OCI-LY3 (cell line): ENCODE data around the gene OR3A1.
"Not testable (repeated sequence)": the region's sequence is repeated elsewhere in the genome, so short reads cannot be mapped to it uniquely, and the experiment has no call there.

ENCODE experiments used
- H2AFZ ChIP-seq: fragments of 200-600, 300-600 bp; shearing (Covaris generic); 2 replicates; pipeline ENCODE4 v1.6.0; 2014; ENCODE audit warnings: antibody characterized with exemption, low read depth, low read length
- H3K27ac ChIP-seq: fragments of 200-600, 300-600 bp; sonication (generic); 2 replicates; pipeline ENCODE4 v1.5.1; 2014; ENCODE audit warnings: mild to moderate bottlenecking, low read length, moderate library complexity, mixed read lengths
- H3K27me3 ChIP-seq: fragments of 200-600, 300-600 bp; sonication (generic); 2 replicates; pipeline ENCODE4 v1.6.1; 2014; ENCODE audit warnings: low read depth, low read length, mixed read lengths
- H3K36me3 ChIP-seq: fragments of 200-600, 300-600 bp; sonication (generic); replicated peaks from 2 replicates; pipeline ENCODE3; 2014; ENCODE audit warnings: low read depth, low read length, mixed read lengths
- H3K4me1 ChIP-seq: fragments of 300-600, 200-600 bp; sonication (generic); 2 replicates; pipeline ENCODE4 v1.6.1; 2014; ENCODE audit warnings: low read length, mixed read lengths
- H3K4me2 ChIP-seq: fragments of 200-600, 300-600 bp; sonication (generic); 2 replicates; pipeline ENCODE4 v1.6.1; 2014; ENCODE audit warnings: low read length, mixed read lengths
- H3K4me3 ChIP-seq: fragments of 300-600, 200-600 bp; sonication (generic); 2 replicates; pipeline ENCODE4 v1.5.1; 2014; ENCODE audit warnings: antibody characterized with exemption, mild to moderate bottlenecking, low read length, moderate library complexity
- H3K79me2 ChIP-seq: fragments of 300-600, 200-600 bp; shearing (Covaris generic); 2 replicates; pipeline ENCODE4 v1.6.1; 2014; ENCODE audit warnings: mild to moderate bottlenecking, low read length, mixed read lengths
- H3K9ac ChIP-seq: fragments of 300-600, 200-600 bp; shearing (Covaris generic); 2 replicates; pipeline ENCODE4 v1.6.0; 2014; ENCODE audit warnings: mild to moderate bottlenecking, low read length, moderate library complexity
- H3K9me3 ChIP-seq: fragments of 200-600, 300-600 bp; shearing (Covaris generic); 2 replicates; pipeline ENCODE4 v1.6.1; 2014; ENCODE audit warnings: low read length, mixed read lengths; ENCODE audit not compliant: insufficient read depth
- H4K20me1 ChIP-seq: fragments of 200-600, 300-600 bp; sonication (generic); 2 replicates; pipeline ENCODE4 v1.6.1; 2016; ENCODE audit warnings: low read length, mixed read lengths; ENCODE audit not compliant: insufficient read depth
- EZH2phosphoT487 ChIP-seq: fragments of 200-600 bp; shearing (Covaris generic); IDR thresholded peaks from 2 replicates; pipeline ENCODE4 v1.6.1; 2018; ENCODE audit warnings: antibody characterized with exemption, mixed run types, low read depth
- TF ChIP-seq, protein P1 (sequence below): fragments of 200-600, 300-600 bp; sonication (generic); IDR thresholded peaks from 2 replicates; pipeline ENCODE4 v1.5.1; 2014; ENCODE audit warnings: antibody characterized with exemption, low read length, low read depth

Gene OR3A1

DNA sequence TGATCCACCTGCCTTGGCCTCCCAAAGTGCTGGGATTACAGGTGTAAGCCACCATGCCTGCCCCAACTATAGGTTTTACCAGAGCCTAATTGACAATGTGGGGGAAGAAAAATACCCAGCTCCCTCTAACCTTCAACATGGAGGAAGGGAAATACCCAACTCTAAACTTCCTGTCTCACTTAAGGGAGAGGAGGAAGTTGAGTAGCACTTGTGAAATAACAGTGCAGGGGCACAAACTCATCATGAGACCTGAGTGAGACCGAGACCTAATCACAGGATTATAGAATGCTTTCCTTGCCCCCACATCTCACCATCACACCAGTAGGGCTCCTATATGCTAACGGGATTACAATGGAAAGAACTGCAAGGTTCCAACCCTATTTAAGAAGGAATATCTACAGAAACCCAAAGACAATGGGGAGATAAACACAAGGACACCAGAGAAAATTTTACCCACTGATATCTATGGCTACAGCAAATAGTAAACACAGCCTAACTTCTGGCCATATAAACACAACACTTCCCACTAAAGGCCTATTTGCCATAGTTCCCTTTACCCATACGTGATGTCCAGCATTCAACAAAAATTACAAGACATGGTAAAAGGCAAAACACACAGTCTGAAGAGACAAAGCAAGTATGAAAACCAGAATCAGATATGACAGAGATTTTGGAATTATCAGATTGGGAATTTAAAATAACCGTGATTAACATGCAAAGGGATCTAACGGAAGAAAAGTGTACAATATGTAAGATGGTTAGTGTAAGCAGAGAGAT lies 26.9 kb downstream of the OR3A1 start:
- no peaks in the 10 kb centered on the region for H3K36me3 ChIP-seq
- no peak overlapping the region for H3K4me3 ChIP-seq
- no peaks in the 10 kb centered on the region for H3K79me2 ChIP-seq
- no peak overlapping the region for H2AFZ ChIP-seq
- TF ChIP-seq EZH2phosphoT487: no peak
- TF ChIP-seq, protein P1, sequence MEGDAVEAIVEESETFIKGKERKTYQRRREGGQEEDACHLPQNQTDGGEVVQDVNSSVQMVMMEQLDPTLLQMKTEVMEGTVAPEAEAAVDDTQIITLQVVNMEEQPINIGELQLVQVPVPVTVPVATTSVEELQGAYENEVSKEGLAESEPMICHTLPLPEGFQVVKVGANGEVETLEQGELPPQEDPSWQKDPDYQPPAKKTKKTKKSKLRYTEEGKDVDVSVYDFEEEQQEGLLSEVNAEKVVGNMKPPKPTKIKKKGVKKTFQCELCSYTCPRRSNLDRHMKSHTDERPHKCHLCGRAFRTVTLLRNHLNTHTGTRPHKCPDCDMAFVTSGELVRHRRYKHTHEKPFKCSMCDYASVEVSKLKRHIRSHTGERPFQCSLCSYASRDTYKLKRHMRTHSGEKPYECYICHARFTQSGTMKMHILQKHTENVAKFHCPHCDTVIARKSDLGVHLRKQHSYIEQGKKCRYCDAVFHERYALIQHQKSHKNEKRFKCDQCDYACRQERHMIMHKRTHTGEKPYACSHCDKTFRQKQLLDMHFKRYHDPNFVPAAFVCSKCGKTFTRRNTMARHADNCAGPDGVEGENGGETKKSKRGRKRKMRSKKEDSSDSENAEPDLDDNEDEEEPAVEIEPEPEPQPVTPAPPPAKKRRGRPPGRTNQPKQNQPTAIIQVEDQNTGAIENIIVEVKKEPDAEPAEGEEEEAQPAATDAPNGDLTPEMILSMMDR: no peak
- H3K9me3 ChIP-seq: no peaks in the 10 kb centered on the region
- H3K4me1 ChIP-seq: 0 out of 2 replicates have a peak, but pooled peaks cover 3% of the 10 kb centered on the region
- H3K27me3 ChIP-seq: no peaks in the 10 kb centered on the region
- no peak overlapping the region for H3K27ac ChIP-seq
- H4K20me1 ChIP-seq: no peaks in the 10 kb centered on the region
- H3K9ac ChIP-seq: no peak overlapping the region
- H3K4me2 ChIP-seq: no peak overlapping the region

DNA sequence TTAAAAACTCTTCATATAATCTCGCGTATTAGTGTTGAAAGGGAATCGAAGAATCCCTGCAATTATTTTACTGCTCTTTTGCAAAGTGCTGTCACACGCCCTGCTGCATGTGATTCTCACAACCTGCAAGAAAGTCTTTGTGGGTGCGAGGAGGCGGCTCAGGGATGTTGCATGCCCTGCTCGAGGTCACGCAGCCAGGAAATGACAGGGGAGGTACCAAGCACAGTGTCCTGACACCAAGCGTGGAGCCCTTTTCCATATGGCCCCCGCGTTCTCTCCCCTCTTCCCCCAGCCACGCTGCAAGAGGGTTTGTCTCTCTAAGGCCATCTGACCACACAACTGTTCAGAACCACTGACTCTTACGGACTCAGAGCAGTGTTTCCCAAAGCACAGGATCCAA lies 37.6 kb downstream of the OR3A1 start:
- Histone ChIP-seq H3K4me2 (no peak overlapping the region), H3K4me1 (no peaks in the 10 kb centered on the region), H3K36me3 (no peaks in the 10 kb centered on the region), H3K27ac (no peak overlapping the region), H3K27me3 (no peaks in the 10 kb centered on the region), H3K9ac (no peak overlapping the region), H2AFZ (no peak overlapping the region), H4K20me1 (no peaks in the 10 kb centered on the region), H3K79me2 (no peaks in the 10 kb centered on the region), H3K9me3 (no peaks in the 10 kb centered on the region), H3K4me3 (no peak overlapping the region)
- no peak for TF ChIP-seq EZH2phosphoT487
- TF ChIP-seq, protein P1: no peak

DNA sequence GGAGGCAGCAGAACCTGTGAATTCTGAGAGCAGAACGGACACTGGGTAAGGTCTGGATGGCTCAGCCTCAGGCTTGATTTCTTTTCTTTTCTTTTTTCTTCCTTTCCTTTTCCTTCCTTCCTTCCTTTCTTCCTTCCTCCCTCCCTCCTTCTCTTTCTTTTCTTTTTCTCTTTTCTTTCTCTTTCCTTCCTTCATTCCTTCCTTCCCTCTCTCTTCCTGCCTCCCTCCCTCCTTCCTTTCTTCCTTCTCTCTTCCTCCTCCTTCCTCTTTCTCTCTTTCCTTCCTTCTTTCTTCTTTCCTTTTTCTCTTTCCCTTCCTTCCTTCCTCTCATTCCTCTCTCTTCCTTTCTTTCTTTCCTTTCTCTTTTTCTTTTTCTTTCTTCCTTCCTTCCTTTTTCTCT lies 38.0 kb downstream of the OR3A1 start:
- H3K27ac ChIP-seq: no peak overlapping the region
- H2AFZ ChIP-seq: no peak overlapping the region
- no peak overlapping the region for H3K9ac ChIP-seq
- no peak overlapping the region for H3K4me2 ChIP-seq
- TF ChIP-seq, protein P1: no peak
- TF ChIP-seq EZH2phosphoT487: no peak
- no peaks in the 10 kb centered on the region for H3K79me2 ChIP-seq
- no peaks in the 10 kb centered on the region for H3K27me3 ChIP-seq
- H3K4me1 ChIP-seq: no peaks in the 10 kb centered on the region
- H4K20me1 ChIP-seq: no peaks in the 10 kb centered on the region
- no peaks in the 10 kb centered on the region for H3K36me3 ChIP-seq
- no peaks in the 10 kb centered on the region for H3K9me3 ChIP-seq
- no peak overlapping the region for H3K4me3 ChIP-seq

DNA sequence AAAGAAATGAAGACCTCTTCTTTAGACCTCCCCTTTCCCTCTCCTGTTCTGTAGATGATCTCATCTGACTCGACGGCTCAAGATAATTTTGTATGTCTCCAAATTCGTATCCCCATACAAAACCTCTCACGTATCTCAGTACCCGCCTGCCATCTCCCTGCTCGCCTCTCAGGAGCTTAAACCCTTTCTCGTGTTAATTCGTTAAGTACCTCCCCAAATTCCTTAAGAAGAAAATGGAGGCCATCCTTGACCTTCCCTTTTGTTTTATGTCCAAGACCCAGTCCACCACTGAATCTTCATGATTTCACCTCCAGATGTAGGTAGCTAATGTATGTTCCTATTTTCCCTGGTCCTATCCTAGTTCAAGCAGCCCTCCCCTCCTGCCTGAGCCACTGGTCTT lies 41.6 kb downstream of the OR3A1 start:
- H3K79me2 ChIP-seq: no peaks in the 10 kb centered on the region
- TF ChIP-seq, protein P1: no peak
- no peak for TF ChIP-seq EZH2phosphoT487
- H3K4me3 ChIP-seq: no peak overlapping the region
- no peak overlapping the region for H3K4me2 ChIP-seq
- H3K27ac ChIP-seq: no peak overlapping the region
- H3K36me3 ChIP-seq: no peaks in the 10 kb centered on the region
- H4K20me1 ChIP-seq: no peaks in the 10 kb centered on the region
- no peaks in the 10 kb centered on the region for H3K27me3 ChIP-seq
- no peak overlapping the region for H2AFZ ChIP-seq
- no peaks in the 10 kb centered on the region for H3K4me1 ChIP-seq
- H3K9ac ChIP-seq: no peak overlapping the region
- no peaks in the 10 kb centered on the region for H3K9me3 ChIP-seq

DNA sequence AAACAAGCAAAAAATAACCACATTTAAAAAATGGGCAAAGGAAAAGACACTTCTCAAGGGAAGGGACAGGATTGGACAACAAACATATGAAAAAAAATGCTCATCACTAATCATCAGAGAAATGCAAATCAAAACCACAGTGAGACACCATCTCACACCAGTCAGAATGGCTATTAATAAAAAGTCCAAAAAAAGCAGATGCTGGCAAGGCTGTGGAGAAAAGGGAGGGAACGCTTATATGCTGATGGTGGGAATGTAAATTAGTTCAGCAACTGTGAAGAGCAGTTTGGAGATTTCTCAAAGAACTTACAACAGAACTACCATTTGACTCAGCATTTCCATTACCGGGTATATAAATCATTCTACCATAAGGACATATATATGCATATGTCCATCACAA lies 49.1 kb downstream of the OR3A1 start:
- not testable (repeated sequence) for H3K4me1 ChIP-seq, H3K27me3 ChIP-seq, H3K4me2 ChIP-seq

DNA sequence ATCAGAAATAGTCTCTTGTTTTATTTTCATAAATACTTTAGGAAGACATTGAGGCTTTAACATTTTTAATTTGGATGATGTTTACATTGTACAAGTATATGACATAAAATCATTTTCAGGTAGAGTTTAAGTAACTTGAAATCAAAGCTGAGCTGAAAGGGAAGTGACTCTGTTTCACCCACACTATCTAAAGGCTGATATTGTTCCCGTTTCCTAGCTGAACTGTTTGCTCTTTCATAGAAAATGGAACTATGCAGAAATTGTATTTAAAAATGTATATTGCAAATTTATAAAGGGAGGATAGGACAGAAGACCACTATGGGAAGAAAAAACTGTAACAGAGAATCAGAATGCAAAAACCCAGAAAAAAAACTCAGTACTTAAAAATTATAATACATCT lies 53.3 kb downstream of the OR3A1 start:
- H3K9me3 ChIP-seq, H3K4me1 ChIP-seq, H3K4me3 ChIP-seq, H3K36me3 ChIP-seq, H2AFZ ChIP-seq, H3K79me2 ChIP-seq, H3K4me2 ChIP-seq, H4K20me1 ChIP-seq, H3K9ac ChIP-seq, H3K27me3 ChIP-seq, H3K27ac ChIP-seq: not testable (repeated sequence)

More for the DNA sequence above, 49.1 kb downstream of the OR3A1 start:
- not testable (repeated sequence) for H3K79me2 ChIP-seq, H4K20me1 ChIP-seq, H3K9me3 ChIP-seq, H3K4me3 ChIP-seq, H2AFZ ChIP-seq, H3K9ac ChIP-seq, H3K36me3 ChIP-seq, H3K27ac ChIP-seq
